Measurements from ENCODE around the gene PNISR. TPM values are rescaled to one million over a fixed set of nuclear protein-coding genes. Genes with fewer than 3 reads are reported as not detected.

Gene PNISR
- total RNA-seq, 1 donor from 2014 or later = 206 TPM

DNA sequence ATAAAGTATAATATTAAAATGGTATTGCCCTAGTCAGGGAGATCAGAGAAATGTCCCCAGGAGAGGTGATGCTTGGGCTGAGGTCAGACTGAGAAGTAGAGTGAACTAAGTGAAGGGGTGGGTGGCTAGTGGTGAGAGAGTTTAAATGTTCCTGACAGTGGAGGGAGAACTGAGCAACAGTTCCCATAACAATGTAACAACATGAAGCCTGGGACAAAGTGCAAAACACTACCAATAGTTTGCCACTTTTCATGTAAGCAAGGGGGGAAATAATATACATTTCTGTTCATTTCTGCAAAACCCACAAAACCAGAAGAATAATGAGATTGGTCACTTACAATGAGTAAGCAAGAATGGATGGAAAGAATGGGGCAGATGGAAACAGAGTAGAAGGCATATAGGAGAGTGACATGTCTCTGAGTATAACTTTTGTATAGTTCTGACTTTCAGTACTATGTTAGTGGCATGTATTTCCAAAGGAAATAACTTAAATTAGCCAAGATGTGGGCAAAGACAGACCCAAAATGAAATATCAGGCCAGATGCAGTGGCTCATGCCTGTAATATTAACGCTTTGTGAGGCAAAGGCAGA is 62.3 kb downstream of the PNISR start:
- H3K27ac Mint-ChIP-seq = no peak overlapping the region
- H3K4me3 Mint-ChIP-seq = no peak overlapping the region
- no peaks in the 10 kb centered on the region for H3K4me1 Mint-ChIP-seq
- H3K27me3 Mint-ChIP-seq (ENCODE audit: low read depth) = peaks cover 22% of the 10 kb centered on the region
- TF ChIP-seq, protein P1, sequence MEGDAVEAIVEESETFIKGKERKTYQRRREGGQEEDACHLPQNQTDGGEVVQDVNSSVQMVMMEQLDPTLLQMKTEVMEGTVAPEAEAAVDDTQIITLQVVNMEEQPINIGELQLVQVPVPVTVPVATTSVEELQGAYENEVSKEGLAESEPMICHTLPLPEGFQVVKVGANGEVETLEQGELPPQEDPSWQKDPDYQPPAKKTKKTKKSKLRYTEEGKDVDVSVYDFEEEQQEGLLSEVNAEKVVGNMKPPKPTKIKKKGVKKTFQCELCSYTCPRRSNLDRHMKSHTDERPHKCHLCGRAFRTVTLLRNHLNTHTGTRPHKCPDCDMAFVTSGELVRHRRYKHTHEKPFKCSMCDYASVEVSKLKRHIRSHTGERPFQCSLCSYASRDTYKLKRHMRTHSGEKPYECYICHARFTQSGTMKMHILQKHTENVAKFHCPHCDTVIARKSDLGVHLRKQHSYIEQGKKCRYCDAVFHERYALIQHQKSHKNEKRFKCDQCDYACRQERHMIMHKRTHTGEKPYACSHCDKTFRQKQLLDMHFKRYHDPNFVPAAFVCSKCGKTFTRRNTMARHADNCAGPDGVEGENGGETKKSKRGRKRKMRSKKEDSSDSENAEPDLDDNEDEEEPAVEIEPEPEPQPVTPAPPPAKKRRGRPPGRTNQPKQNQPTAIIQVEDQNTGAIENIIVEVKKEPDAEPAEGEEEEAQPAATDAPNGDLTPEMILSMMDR (IDR thresholded peaks at IDR 0.05; ENCODE audit: unreplicated experiment) = no peak
- no peak for DNase-seq (ENCODE audit: low spot score in 2 of 2, unreplicated experiment in 2 of 2)
- no peaks in the 10 kb centered on the region for H3K9me3 Mint-ChIP-seq
- no peaks in the 10 kb centered on the region for H3K36me3 Mint-ChIP-seq

DNA sequence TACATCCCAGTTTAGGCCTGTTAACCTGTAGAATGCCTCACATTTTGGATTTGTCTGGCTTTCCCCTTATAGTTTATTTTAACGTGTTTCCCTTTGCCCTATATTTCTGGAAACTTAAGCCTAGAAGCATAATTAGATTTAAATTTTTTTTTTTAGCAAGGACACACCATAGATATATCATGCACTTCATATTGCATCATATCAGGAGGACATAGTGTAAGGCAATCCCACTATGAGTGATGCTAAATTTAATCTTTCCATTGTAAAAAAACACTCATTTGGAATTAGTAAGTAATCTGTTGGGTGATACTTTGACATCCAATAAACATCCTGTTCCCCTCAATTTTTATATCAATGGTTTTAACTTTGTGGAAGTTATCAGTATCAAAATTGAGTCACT is 65.3 kb downstream of the PNISR start:
- TF ChIP-seq, protein P1 (IDR thresholded peaks at IDR 0.05; ENCODE audit: unreplicated experiment) = no peak
- DNase-seq (ENCODE audit: low spot score in 2 of 2, unreplicated experiment in 2 of 2) = no peak
- H3K27me3 Mint-ChIP-seq (ENCODE audit: low read depth) = peaks cover 45% of the 10 kb centered on the region
- H3K4me1 Mint-ChIP-seq = no peaks in the 10 kb centered on the region
- H3K4me3 Mint-ChIP-seq = no peak overlapping the region
- no peak overlapping the region for H3K27ac Mint-ChIP-seq
- H3K36me3 Mint-ChIP-seq = no peaks in the 10 kb centered on the region
- no peaks in the 10 kb centered on the region for H3K9me3 Mint-ChIP-seq

DNA sequence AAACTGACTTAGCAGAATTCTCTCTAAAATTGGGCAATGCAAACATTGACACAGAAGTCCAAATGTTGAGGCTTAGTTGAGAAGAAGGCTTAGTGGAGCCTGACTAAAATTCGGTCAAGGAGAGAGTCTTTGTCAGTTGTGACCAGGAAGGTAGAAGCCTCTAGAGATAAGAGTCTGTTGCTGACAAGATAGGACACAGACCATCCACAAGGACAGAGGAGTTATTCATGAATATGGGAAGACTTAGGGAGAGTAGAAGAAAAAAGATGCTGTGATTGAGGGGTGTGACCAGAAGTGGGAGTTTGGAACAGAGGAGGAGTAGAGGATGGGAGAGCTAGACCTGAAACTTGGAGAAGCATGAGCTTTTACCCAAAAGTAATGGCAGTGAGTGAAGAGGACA is 68.5 kb downstream of the PNISR start:
- no peak for DNase-seq (ENCODE audit: low spot score in 2 of 2, unreplicated experiment in 2 of 2)
- TF ChIP-seq, protein P1 (IDR thresholded peaks at IDR 0.05; ENCODE audit: unreplicated experiment) = no peak
- peaks cover 57% of the 10 kb centered on the region for H3K27me3 Mint-ChIP-seq (ENCODE audit: low read depth)
- H3K27ac Mint-ChIP-seq = no peak overlapping the region
- no peaks in the 10 kb centered on the region for H3K9me3 Mint-ChIP-seq
- H3K4me1 Mint-ChIP-seq = no peaks in the 10 kb centered on the region
- H3K4me3 Mint-ChIP-seq = no peak overlapping the region
- H3K36me3 Mint-ChIP-seq = no peaks in the 10 kb centered on the region

DNA sequence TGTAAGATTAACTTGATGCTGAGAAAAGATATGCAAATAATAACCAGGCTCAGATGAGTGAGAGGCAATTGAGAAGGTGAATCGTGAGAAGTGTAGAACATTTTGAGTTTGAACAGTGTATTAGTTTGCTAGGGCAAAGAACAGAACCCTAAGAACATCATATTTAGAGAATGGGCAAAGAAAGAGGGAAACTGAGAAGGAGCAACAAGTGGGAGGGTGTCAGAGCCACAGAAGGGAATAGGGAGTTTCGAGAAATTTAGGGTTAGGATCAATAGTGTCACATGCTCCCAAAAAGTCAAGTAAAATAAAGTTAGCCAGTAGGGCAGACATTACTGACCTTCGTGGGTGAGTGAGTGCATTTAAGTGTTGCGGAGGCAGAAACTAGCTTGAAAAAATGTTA is 70.1 kb downstream of the PNISR start:
- TF ChIP-seq, protein P1 (IDR thresholded peaks at IDR 0.05; ENCODE audit: unreplicated experiment) = no peak
- H3K27me3 Mint-ChIP-seq (ENCODE audit: low read depth) = peaks cover 54% of the 10 kb centered on the region
- H3K27ac Mint-ChIP-seq = no peak overlapping the region
- no peak for DNase-seq (ENCODE audit: low spot score in 2 of 2, unreplicated experiment in 2 of 2)
- H3K4me3 Mint-ChIP-seq = no peak overlapping the region
- H3K36me3 Mint-ChIP-seq = no peaks in the 10 kb centered on the region
- peaks cover 3% of the 10 kb centered on the region for H3K4me1 Mint-ChIP-seq
- H3K9me3 Mint-ChIP-seq = no peaks in the 10 kb centered on the region

DNA sequence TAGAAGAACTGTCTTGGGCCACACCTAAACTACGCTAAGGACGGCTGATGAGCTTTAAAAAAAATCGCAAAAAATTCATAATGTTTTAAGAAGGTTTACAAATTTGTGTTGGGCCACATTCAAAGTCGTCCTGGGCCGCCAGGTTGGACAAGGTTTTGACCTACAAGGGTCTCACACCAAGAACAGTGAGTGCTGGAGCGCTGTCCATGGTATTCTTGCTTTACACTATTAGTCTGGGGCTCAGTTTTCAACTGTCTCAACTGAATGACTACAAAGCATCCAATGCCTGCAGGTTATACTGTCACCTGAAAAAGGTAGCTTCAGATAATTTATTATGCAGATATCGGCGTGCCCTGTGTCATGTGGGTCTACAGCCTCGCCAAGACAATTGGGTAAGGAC is 72.0 kb downstream of the PNISR start:
- TF ChIP-seq, protein P1 (IDR thresholded peaks at IDR 0.05; ENCODE audit: unreplicated experiment) = no peak
- peaks cover 51% of the 10 kb centered on the region for H3K27me3 Mint-ChIP-seq (ENCODE audit: low read depth)
- H3K36me3 Mint-ChIP-seq = no peaks in the 10 kb centered on the region
- no peak overlapping the region for H3K27ac Mint-ChIP-seq
- H3K4me1 Mint-ChIP-seq = peaks cover 11% of the 10 kb centered on the region
- no peak for DNase-seq (ENCODE audit: low spot score in 2 of 2, unreplicated experiment in 2 of 2)
- no peaks in the 10 kb centered on the region for H3K9me3 Mint-ChIP-seq
- no peak overlapping the region for H3K4me3 Mint-ChIP-seq

DNA sequence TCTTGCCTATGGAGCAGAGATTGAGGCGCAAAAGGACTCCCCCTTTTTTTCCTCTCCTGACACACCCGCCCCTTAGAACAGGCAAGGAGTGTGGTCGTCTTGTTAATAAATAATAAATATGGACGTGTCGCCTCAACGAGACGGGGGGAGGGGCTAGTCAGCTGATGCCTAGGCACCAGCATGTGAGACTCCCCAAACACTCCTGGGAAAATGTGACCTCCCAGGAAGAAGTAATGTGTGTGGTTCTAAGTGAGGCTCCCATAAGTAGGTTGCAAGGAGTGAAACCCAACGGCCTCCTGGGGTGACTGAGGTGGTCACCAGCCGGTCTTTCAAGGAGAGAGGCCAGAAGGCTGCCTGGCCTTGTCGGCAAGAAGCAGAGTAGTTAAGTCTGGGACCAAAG is 74.5 kb downstream of the PNISR start:
- TF ChIP-seq, protein P1 (IDR thresholded peaks at IDR 0.05; ENCODE audit: unreplicated experiment) = no peak
- no peak overlapping the region for H3K27ac Mint-ChIP-seq
- no peaks in the 10 kb centered on the region for H3K9me3 Mint-ChIP-seq
- H3K4me3 Mint-ChIP-seq = peak overlapping the region; percentile 63
- H3K4me1 Mint-ChIP-seq = peaks cover 15% of the 10 kb centered on the region
- no peak for DNase-seq (ENCODE audit: low spot score in 2 of 2, unreplicated experiment in 2 of 2)
- no peaks in the 10 kb centered on the region for H3K36me3 Mint-ChIP-seq
- peaks cover 31% of the 10 kb centered on the region for H3K27me3 Mint-ChIP-seq (ENCODE audit: low read depth)

Measured in mesothelial cell of epicardium (in vitro differentiated cells).